A673 (cell line): ENCODE measurements around the gene NELL1. TPM values are rescaled to one million over a fixed set of nuclear protein-coding genes. Genes with fewer than 3 reads are reported as not detected.

Experiments used
- BruUV-seq: library from RNA; stranded (reverse); fragments of 400-500 nt; replicated peaks from 2 replicates; lab custom pipeline; 2021; lab: Mats Ljungman, UMichigan
- CTCF ChIA-PET: fragments of 300-600 bp; sonication (Branson Sonifier 250); formaldehyde crosslinking; loops from one replicate; lab custom pipeline; 2022; ENCODE audit warnings: antibody characterized with exemption; lab: Charles Lee
- POLR2A ChIA-PET: fragments of 300-600 bp; sonication (Branson Sonifier 250); formaldehyde crosslinking; loops from one replicate; lab custom pipeline; 2022; ENCODE audit warnings: antibody characterized with exemption; ENCODE audit not compliant: low non-redundant PET; lab: Charles Lee
- DNase-seq: peaks from one replicate; pipeline ENCODE4 v3.0.0-alpha.2; 2015; ENCODE audit warnings: low spot score
- H3K27ac ChIP-seq: fragments of 200-600 bp; sonication (generic); 2 replicates; pipeline ENCODE4 v1.5.1; 2016; ENCODE audit warnings: mixed run types, low read depth, mild to moderate bottlenecking, mixed read lengths, antibody characterized with exemption, low read length; ENCODE audit not compliant: poor library complexity, severe bottlenecking
- H3K27me3 ChIP-seq: fragments of 200-600 bp; sonication (generic); replicated peaks from 2 replicates; pipeline ENCODE4 v1.6.1; 2017; ENCODE audit warnings: mixed run types, low read depth, mild to moderate bottlenecking, mixed read lengths, antibody characterized with exemption, low read length; ENCODE audit not compliant: insufficient read depth, poor library complexity
- H3K36me3 ChIP-seq: fragments of 200-600 bp; sonication (generic); 2 replicates; pipeline ENCODE4 v1.6.1; 2016; ENCODE audit warnings: mixed run types, mild to moderate bottlenecking, mixed read lengths, antibody characterized with exemption, low read length; ENCODE audit not compliant: insufficient read depth, poor library complexity, severe bottlenecking
- H3K4me1 ChIP-seq: fragments of 200-600 bp; sonication (generic); 2 replicates; pipeline ENCODE4 v1.6.1; 2017; ENCODE audit warnings: mixed run types, mild to moderate bottlenecking, mixed read lengths, antibody characterized with exemption, low read length; ENCODE audit not compliant: insufficient read depth, poor library complexity, severe bottlenecking
- H3K4me3 ChIP-seq: fragments of 200-600 bp; sonication (generic); 2 replicates; pipeline ENCODE4 v1.5.1; 2016; ENCODE audit warnings: low read depth, mixed run types, mild to moderate bottlenecking, mixed read lengths, low read length; ENCODE audit not compliant: poor library complexity, severe bottlenecking
- H3K9me3 ChIP-seq: fragments of 200-600 bp; sonication (generic); 2 replicates; pipeline ENCODE4 v1.6.1; 2016; ENCODE audit warnings: mixed run types, low read depth, mild to moderate bottlenecking, mixed read lengths, antibody characterized with exemption, low read length; ENCODE audit not compliant: poor library complexity, severe bottlenecking
- CTCF ChIP-seq: fragments of 300-800, 200-600 bp; sonication (generic); conservative IDR thresholded peaks from 2 replicates; pipeline ENCODE4 v1.5.1; 2017; ENCODE audit warnings: low read depth, mild to moderate bottlenecking, antibody characterized with exemption, low read length, moderate library complexity, mixed read lengths
- EZH2 ChIP-seq: fragments of 200-600 bp; sonication (generic); IDR thresholded peaks from 2 replicates; pipeline ENCODE4 v1.6.1; 2017; ENCODE audit warnings: borderline replicate concordance, low read depth, mild to moderate bottlenecking, mixed read lengths, antibody characterized with exemption, low read length; ENCODE audit not compliant: poor library complexity, severe bottlenecking
- intact Hi-C: fragments of 100-400 bp; cut with micrococcal nuclease; formaldehyde crosslinking; loops from one replicate; pipeline ENCODE4 v1.10.0; 2022; ENCODE audit not compliant: unreplicated experiment
- total RNA-seq: library from RNA; stranded (reverse); gene quantifications from 2 replicates; pipeline ENCODE4 v1.2.3, GENCODE V29; 2021

Gene NELL1
- total RNA-seq, 1 experiment from 2014 or later: 0.32 TPM

DNA sequence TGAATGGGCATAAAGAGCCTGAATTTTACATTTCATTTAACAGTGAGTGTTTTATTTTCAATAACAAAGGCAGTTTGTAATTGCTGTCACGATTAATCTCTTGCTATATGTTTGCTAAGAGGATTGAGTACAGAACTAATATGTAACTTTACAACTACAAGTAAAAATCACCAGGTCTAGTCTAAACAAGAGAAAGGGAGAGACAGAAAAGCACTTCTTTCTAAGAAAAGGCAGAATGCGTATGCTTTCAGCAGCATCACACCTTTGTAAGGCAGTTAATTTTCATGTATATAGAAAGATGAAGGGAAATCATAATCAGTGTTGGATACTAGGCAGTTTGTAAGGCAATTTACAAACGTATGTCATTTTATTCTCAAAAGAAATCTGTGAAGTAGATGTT lies 169.8 kb downstream of the NELL1 start:
- Histone ChIP-seq H3K27me3 (no peaks in the 10 kb centered on the region), H3K36me3 (no peaks in the 10 kb centered on the region), H3K4me3 (no peak overlapping the region), H3K9me3 (no peaks in the 10 kb centered on the region), H3K27ac (no peak overlapping the region), H3K4me1 (no peaks in the 10 kb centered on the region)
- POLR2A ChIA-PET: no interaction called here
- no TSS peak for BruUV-seq
- intact Hi-C loops: no loop called here
- TF ChIP-seq EZH2 (no peak), CTCF (no peak)
- CTCF ChIA-PET: no interaction called here
- no peak for DNase-seq

DNA sequence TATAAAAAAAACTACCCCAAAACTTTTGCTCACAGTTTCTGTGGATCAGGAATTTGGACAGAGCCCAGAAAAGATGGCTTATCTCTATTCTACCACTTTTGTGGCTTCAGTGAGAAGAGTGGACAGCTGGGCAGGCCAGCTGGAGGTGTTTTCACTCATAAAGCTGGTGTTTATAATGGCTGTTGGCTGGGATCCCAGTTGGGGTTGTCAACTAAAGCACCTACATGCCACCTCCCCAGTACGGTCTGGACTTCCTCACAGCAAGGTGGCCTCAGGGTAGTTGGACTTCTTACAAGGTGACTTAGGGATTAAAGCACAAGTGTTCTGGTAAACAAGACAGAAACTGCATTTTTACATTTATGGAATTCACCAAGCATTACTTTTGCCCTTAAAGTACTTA lies 171.0 kb downstream of the NELL1 start:
- no peaks in the 10 kb centered on the region for H3K36me3 ChIP-seq
- H3K4me3 ChIP-seq: no peak overlapping the region
- CTCF ChIA-PET: no interaction called here
- no peak for TF ChIP-seq EZH2
- no peak for TF ChIP-seq CTCF
- H3K27ac ChIP-seq: no peak overlapping the region
- DNase-seq: no peak
- H3K4me1 ChIP-seq: no peaks in the 10 kb centered on the region
- H3K9me3 ChIP-seq: no peaks in the 10 kb centered on the region
- H3K27me3 ChIP-seq: no peaks in the 10 kb centered on the region
- intact Hi-C loops: no loop called here
- POLR2A ChIA-PET: no interaction called here
- no TSS peak for BruUV-seq

DNA sequence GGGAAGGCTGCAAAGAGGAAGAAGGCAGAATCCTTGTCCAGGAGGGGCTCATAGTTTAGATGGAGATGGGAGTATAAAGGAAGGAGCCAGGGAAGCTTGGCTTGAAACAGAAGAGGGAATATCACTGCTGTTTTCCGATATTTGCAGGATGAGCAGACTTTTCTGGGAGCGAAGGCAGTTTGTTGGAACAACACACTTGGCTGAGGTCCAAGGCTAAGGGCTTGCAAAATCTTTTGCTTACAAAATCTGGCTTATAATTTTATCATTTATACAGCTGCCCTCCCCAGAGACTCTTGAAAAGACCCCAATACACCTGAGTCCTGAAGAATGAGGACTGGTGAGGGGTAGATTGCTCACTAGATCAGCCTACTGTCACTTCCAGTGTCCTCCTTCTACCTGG lies 174.8 kb downstream of the NELL1 start:
- H3K27me3 ChIP-seq: no peaks in the 10 kb centered on the region
- no peak for TF ChIP-seq CTCF
- TF ChIP-seq EZH2: no peak
- no peaks in the 10 kb centered on the region for H3K36me3 ChIP-seq
- no peak overlapping the region for H3K27ac ChIP-seq
- ChIA-PET CTCF (no interaction called here), POLR2A (no interaction called here)
- intact Hi-C loops: no loop called here
- no peak overlapping the region for H3K4me3 ChIP-seq
- BruUV-seq: no TSS peak
- no peaks in the 10 kb centered on the region for H3K4me1 ChIP-seq
- no peak for DNase-seq
- no peaks in the 10 kb centered on the region for H3K9me3 ChIP-seq
